Uterus (tissue), 2 donors: ENCODE results near the gene HORMAD2.

Experiments used
- CTCF ChIP-seq, 4 experiments: fragments of 200-600 bp in 2 of 4; fragments of 450-650 bp in 2 of 4; sonication (generic) in 2 of 4; IDR thresholded peaks; one replicate each; pipeline ENCODE4 v1.5.1; 2016 to 2019; ENCODE audit warnings: antibody characterized with exemption in 4 of 4, mild to moderate bottlenecking in 2 of 4, moderate library complexity in 1 of 4
- POLR2A ChIP-seq, 2 donors: fragments of 450-650 bp; IDR thresholded peaks; one replicate each; pipeline ENCODE4 v1.6.1; 2016; ENCODE audit warnings: antibody characterized with exemption in 2 of 2, mild to moderate bottlenecking in 1 of 2, moderate library complexity in 1 of 2

- TF ChIP-seq CTCF (IDR thresholded peaks at IDR 0.05), result no peak
- no peak for TF ChIP-seq POLR2A (IDR thresholded peaks at IDR 0.05)
Measured at GRCh38 chr22:30216710-30217109, 136.4 kb downstream of the HORMAD2 start.
